NCI-H1417 (cell line): ENCODE measurements around the gene COL18A1.
A peak's percentile ranks its signal among the peaks of the same experiment; 100 is the strongest.
"Not testable (repeated sequence)": the region's sequence is repeated elsewhere in the genome, so short reads cannot be mapped to it uniquely, and the experiment has no call there.

Experiments used
- DNase-seq, 3 experiments: peaks; one replicate each; lab custom pipeline; 2025; lab: John Stamatoyannopoulos, UW

COL18A1 gene

GRCh38 chr21:45427331-45428271, 22.6 kb downstream of the COL18A1 start:
- DNase-seq, result no peak

DNA sequence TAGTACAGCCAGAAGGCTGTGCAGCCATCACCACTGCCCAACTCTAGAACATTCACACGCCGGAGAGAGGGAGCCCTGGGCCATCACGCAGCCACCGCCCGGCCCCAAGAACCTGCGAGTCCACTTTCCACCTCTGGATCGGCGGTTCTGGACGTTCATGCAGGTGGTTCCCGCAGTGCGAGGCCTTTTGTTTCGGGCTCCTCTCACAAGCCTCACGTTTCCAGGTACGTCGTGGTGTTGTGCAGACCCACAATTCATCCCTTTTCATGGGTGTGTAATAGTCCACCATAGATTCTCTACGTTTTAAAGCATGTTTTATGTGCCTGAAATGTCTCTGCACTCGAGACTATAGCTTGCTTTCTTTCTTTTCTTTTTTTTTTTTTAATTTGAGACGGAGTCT, 23.6 kb downstream of the COL18A1 start:
- no peak for DNase-seq

DNA sequence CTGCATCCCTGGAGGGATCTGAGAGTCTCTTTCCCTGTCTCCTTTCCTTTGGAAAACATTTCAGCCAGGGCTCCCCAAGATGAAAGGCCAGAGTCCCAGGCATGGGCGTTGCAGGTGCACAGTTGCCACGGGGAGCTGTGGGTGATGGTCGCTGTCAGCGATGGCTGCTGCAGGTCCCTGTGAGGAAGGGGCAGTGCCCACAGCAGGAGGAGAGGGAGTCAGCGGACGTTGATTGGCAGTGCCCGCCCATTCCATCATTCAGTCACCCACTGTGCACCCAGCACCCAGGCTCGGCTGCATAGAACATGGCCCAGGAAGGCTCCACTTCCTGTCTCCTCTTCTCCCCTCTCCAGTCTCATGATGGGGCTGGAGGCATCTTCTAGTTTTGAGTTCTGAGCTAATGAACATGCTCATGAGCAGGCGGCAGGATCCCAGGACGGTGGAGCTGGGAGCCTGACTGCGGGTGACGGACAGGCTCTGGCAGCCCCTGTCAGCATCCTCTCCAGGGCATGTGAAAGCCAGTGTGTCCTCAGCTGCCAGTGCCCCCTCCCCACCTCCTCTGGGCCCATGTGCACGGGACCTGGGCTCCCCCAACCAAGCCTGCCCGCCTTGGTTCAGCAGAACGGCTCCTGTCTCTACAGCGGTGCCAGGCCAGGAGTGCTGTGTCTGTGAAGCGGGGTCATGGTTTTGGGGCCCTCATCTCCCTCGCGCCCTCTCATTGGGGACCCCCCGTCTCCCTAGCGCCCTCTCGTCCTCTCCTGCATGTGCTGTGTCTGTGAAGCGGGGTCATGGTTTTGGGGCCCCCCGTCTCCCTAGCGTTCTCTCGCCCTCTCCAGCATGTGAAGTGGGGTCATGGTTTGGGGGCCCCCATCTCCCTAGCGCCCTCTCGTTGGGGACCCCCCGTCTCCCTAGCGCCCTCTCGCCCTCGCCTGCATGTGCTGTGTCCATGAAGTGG, 24.5 kb downstream of the COL18A1 start:
- DNase-seq, result no peak

- no peak for DNase-seq
Observed at GRCh38 chr21:45430521-45431501, 25.8 kb downstream of the COL18A1 start.

DNA sequence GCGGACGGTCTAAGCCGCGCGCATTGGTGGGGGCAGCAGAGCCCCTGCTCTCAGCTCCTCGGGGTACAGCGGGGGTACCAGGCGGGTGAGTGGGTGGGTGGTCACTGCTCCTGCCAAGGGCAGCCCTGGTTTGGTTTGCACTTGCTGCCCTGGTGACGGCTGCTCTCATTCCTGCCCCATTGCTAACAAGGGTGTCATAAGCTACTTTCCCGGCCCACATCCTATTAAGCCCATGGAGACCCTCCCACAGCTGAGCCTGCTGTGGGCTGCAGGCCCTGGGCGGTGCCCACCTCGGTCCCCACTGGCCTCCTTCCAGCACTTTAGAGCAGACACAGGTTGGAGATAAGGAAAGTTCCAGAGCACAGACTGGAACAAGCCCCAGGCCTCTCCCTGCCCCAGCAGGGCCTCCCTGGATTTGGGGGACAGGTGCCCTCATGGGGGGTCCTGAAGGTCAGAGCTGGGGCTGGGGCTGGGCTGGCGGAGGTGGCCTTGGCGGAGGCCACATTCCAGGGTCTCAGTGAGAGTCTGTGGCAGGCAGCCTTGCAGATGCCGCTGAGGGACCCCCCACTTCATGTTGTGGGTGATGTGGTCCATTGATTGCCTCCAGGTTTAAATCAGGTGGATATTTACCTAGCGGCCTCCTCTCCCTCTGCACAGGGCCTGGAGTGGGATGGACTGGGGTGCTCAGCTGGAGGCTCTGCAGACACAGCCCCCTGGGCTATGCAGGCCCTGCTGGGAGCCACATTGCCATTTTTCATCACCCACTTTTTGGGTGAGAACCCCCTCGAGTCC, 27.0 kb downstream of the COL18A1 start:
- DNase-seq, result no peak

DNA sequence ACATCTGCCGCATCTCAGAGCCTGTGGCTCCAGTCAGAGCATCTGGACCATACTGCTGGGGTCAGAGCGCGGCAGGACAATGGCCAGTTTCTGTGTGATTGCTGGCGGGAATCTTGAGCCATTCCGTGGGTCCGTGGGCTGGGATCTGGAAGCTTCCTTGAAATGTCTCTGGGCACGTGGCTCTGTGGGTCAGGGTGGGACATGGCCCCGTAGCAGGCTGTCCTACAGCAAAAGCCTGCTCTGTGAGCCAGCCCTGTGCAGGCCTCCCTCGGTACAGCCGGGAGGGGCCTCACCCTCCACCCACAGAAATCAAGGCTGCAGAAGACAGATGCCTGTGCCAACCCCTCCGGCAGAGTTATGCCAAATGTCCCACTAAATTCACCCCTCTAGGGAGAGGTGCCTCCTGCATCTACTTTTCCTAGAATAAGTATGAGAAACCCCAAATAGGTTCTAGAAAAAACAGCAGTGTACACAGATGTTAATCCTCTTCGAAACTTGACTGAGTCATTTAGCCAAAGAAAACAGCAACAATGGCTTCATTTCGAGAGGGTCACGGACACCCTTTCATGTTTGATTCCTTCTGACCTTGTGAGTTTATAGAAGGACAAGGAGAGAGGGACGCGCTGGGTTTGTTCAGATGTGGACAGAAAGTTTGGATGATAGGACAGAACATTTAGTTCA, 27.8 kb downstream of the COL18A1 start:
- no peak for DNase-seq

DNA sequence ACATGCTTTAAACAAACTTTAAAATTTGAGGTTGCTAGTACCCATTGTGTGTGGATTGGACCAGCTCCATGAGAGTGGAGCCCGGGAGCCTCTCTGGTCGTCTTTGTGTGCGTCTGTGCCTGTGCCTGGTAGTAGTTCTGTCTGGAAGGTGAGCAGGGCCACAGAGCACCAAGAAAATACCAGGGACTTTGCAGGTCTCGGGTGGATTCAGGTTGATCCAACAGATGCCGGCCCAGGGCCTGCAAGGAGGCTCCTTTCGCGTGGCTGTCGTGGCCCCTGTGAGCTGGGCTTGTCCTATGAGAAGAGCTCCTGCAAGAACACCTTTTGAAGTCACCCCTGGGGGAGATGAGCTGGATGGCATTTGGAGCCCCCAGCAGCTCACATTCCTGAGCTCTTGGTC, 28.3 kb downstream of the COL18A1 start:
- no peak for DNase-seq

DNA sequence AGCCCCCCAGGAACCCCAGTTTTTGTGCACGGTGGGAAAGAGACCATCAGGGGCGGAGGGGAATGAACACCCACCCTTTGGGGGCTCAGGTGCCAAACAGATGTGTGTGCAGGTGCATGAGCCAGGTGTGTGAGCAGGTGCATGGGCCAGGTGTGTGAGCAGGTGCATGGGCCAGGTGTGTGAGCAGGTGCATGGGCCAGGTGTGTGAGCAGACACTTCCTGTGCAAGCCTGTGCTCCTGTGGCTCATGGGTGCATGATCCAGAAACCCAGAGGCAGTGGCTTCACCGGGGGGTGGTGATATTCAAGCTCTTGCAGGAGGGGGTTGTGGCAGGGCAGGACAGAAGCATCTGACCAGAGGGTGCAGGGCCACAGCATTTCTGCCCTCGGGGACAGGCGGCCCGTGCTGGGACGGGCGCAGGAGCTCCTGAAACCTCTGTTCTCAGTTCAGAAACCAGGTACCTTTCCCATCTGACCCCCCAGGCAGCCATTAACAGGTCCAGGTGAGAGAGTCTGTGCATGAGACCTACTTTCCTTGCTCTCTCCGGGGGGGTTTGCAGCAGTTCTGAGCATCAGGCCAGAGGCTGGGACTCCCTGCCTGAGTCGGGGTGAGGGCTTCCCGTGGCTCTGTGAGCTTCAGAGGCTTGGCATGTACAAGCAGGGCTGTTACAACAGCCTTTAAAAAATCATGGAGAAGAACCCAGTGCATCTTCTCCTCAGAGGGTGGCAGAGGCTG, 29.1 kb downstream of the COL18A1 start:
- DNase-seq, result no peak

GRCh38 chr21:45434645-45435217, 29.8 kb downstream of the COL18A1 start:
- DNase-seq, result no peak

GRCh38 chr21:45435405-45435981, 30.5 kb downstream of the COL18A1 start:
- DNase-seq, result no peak

- no peak for DNase-seq
Observed at GRCh38 chr21:45436351-45437065, 31.5 kb downstream of the COL18A1 start.

DNA sequence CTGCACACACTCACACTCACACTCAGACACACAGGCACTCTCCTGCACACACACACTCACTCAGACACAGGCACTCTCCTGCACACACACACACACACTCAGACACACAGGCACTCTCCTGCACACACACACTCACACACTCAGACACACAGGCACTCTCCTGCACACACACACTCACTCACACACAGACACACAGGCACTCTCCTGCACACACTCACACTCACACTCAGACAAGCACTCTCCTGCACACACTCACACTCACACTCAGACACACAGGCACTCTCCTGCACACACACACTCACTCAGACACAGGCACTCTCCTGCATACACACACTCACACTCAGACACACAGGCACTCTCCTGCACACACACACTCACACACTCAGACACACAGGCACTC, 32.9 kb downstream of the COL18A1 start:
- DNase-seq, result not testable (repeated sequence)

DNA sequence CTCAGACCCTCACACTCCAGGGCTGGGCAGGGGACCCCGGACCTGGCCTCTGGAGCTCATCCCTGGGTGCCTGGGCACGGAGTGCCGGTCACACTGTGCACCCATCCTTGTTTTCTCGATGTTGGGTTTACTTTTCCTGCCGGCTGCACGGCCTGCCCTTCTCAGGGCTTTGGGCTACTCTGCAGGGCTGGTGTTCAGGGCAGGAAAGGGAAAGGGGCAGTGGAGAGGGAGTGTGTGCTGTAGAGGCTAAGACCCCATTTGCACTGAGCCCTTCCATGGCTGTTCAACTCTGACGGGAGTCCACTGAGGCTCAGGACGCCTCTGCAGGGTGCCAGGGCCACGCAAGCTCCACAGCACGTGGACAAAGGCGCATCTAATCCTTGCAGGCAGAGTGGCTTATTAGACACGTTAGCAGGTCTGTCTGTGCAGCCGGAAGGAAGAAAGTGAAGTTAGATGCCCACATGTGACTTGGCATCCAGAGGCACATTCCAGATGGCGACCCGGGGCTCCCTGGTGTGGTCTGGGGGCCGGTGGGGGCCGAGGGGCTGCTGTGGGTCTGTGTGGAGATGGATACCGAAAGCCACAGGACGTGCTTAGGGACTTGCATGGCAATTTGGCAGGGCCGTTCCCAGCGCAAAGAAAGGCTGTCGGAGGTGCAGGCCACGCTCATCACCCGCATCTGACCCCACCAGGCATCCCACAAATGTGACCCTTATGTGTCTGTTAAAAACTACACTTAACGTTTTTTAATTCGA, 33.6 kb downstream of the COL18A1 start:
- no peak for DNase-seq

DNA sequence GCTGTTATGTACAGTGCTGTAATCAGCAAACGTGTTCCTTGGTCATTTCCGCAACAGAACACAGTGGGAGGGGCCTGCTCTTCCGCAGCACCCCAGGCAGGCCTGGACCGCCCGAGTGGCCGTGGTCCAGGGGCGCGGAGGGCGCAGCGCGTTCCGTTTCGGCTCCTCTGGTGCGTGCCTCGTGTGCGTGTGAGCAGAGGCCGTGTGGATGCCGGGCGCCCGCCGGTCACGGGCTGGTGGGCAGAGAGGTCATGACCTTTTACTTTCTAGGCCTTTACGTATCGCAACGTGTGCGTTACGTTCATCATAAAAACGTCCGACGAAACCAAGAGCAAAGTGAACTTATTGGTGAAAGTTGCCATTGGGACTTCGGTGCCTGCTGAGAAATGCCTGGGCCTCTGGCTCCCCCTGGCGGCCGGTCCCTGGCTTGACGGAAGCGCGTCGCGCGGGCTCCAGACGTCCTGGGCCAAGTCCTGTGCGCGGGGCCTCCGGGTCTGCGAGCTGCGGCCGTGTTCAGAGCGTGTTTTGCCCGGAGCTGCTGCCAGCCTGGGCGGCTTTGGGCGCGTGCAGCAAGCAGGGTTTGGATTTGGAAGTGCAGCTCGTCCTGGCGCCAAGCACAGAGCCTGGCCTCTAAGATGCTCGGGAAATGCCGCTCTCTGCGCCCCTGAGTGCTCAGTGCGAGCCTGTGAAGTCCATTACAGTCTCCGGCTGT, 34.4 kb downstream of the COL18A1 start:
- peak; percentile 53 to 78 (median 65) for DNase-seq

DNA sequence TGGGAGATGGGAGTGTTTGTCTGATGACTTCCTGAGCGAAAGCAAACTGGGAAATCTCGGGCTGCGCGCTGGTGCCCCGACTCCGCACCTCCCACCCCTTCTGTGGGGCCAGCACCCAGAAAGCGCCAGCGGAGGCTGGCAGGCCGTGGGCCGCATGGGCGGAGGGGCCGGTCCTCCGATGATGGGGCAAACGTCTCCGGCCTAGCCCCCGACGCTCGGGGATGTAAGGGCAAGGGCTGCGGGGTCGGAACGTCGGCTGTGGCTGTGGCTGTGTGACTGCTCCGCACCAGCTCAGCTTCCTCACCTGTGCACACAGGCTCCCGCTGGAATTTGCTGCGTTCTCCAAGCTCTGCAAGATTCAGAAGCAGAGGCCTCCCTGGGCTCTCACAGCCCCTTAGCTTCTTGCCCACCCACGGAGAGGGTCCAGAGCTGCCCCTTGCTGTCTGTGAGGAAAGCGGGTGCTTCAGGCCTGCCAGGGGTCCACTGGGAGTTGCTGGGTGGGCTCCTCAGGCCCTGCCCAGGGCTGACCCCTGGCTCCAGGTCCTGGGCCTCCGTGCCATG, 35.0 kb downstream of the COL18A1 start:
- DNase-seq, result no peak

- no peak for DNase-seq
Observed at GRCh38 chr21:45440736-45441350, 35.9 kb downstream of the COL18A1 start.
